Retina (tissue), 1 donor: Measurements from ENCODE around the gene ATXN7L1.
"Not testable (repeated sequence)": the region's sequence is repeated elsewhere in the genome, so short reads cannot be mapped to it uniquely, and the experiment has no call there.

Experiments
- DNase-seq: peaks from one replicate; pipeline ENCODE4 v3.0.0-alpha.2; 2016

The ATXN7L1 gene

DNA sequence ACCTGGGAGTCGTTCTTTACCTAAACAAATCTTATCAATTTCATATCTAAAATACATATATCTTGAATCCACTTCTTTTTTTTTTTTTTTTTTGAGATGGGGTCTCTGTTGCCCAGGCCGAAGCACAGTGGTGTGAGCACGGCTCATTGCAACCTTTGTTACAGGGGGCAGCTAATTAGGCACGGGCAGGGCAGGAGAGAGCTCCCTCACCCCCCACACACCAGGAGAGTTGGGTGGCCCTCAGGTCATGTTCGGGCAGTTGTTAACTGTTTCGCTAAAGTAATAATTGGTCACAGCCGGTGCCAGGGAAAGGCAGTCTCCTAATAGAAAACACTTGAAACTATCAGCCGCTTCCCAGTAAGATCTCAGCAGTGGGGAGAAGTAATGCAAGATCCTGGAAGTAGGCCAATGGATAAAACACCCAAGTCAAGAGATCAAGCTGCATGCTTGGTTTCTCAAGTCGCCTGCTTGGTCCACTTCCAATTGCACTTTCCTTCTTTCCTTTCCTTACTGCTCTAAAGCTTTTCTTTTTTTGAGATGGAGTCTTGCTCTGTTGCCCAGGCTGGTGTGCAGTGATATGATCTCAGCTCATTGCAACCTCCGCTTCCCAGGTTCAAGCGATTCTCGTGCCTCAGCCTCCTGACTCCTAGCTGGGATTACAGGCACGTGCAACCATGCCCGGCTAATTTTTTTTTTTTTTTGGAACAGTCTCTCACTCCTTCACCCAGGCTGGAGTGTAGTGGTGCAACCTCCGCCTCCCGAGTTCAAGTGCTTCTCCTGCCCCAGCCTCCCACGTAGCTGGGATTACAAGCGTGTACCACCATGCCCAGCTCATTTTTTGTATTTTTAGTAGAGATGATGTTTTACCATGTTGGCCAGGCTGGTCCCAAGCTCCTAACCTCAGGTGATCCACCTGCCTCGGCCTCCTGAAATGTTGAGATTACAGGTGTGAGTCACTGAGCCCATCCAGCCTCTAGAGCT, 273.8 kb downstream of the ATXN7L1 start:
- DNase-seq, result no peak

DNA sequence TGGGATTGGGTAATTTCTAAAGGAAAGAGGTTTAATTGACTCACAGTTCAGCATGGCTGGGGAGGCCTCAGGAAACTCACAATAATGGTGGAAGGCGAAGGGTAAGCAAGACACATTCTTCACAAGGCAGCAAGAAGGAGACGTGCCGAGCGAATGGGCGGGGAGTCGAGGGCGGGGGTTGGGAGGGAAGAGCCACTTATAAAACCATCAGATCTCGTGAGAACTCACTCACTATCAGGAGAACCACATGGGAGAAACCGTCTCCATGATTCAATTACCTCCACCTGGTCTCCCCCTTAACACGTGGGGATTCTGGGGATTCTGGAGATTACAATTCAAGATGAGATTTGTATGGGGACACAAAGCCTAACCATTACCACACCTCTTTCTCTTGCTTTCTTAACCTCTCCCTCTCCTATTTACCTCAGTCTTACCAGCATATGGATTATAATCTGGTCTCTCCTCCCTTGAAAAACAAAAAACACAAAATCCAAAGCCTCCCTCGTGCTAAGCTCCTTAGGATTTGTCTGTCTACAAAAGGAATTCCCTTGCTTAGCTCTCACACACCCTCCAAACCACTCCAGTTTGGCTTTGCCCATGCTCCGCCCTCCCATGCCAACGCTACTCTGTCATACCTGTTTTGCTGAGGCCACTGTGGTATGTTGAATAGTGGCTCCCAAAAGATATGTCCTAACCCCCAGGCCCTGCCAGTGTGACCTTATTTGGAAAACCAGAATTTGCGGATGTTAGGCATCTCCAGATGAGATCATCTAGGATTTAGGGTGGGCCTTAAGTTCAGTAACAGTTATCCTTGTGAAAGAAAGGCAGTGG, 275.5 kb downstream of the ATXN7L1 start:
- DNase-seq, result no peak

DNA sequence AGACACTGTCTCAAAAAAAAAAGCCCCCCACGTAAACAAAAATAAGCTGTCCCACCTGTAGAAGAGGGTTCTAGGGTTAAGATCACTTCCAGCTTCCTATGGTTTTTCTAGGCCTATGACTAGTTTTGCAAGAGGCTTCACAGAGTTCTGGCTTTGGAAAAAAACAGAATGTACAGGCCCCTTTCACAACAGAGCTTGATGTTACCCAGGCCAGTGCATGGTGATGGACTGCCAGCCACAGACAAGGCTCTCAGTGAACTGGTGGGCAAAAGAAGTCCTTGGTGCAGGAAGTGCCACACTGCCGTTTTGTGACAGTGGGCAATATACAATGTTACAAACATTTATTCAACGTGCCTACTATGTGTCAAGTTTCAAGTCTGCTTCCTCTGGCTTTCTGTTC, 276.8 kb downstream of the ATXN7L1 start:
- no peak for DNase-seq

DNA sequence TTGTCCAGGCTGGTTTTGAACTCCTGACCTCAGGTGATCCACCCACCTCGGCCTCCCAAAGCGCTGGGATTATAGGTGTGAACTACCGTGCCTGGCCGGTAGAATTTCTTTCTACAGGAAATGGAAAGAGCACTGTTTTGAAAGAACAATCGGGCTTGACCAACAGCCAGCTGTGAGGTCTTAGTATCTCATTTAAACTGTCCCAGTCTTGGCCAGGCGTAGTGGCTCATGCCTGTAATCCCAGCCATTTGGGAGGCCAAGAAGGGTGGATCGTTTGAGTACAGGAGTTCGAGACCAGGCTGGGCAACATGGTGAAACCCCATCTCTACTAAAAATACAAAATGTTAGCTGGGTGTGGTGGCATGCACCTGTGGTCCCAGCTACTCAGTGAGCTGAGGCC, 277.3 kb downstream of the ATXN7L1 start:
- not testable (repeated sequence) for DNase-seq

DNA sequence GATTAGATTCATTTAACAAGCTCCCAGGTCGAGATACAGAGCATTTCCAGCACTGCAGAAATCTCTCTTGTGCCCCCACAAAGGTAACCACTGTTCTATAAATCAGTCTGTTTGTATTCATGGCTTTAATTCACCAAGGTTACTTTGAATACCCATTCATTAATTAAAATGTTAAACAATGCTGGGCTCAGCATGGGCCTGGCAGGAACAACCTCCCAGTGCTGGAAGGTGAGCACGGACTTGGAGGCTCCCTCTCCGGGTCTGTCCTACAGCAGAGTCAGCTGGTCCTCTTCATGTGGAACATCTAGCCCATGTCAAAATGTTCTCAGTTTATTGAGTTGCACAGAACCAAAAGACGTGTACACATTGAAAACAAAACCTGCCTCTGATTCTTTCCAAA, 279.5 kb downstream of the ATXN7L1 start:
- no peak for DNase-seq

DNA sequence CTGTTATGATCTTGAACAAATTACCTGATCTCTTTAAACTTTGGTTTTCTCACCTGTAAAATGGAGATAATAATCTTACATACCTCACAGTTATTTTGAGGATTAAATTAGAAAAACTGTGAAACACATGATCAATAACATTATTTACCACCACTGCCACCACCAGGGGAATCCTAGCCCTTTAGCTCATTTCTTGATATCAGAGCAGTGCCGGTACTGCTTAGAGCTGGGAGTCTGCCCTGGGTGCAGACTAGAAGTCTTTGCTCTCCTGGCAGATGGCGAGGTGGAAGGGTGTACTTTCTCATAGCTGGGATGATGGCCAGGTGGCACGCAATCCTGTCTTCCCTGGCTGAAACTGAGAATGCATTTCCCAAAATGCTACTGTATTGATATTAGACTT, 282.4 kb downstream of the ATXN7L1 start:
- DNase-seq, result no peak

DNA sequence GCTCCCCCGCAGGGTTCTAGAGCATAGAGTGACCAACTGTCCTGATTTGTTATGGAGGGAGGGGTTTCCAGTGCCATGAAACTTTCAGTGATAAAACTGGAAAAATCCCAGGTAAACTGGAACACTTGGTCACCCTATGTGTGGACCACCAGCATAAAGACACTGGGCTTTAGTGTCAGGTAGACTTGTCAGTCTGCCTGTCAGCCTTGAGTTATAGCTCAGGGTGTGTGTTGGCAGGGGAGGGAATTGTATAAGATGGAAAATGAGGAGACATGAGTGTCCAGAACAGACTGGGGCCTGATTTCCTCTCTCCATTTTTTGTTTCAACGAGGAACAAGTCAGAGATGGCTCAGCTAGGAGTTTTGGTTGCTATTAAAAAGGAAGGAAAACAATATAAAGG, 284.9 kb downstream of the ATXN7L1 start:
- DNase-seq, result no peak

DNA sequence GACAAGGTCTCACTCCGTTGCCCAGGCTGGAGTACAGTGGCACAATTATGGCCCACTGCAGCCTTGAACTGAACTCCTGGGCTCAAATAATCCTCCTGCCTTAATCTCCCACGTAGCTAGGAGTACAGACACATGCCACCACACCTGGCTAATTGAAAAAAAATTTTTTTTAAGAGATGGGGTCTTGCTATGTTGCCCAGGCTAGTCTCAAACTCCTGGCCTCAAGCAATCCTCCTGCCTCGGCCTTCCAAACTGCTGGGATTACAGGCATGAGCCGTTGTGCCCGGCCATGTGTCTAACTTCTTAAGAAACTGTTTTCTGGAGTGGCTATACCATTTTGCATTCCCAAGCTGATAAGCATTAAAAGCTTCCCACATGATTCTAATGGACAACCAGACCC, 285.6 kb downstream of the ATXN7L1 start:
- no peak for DNase-seq

DNA sequence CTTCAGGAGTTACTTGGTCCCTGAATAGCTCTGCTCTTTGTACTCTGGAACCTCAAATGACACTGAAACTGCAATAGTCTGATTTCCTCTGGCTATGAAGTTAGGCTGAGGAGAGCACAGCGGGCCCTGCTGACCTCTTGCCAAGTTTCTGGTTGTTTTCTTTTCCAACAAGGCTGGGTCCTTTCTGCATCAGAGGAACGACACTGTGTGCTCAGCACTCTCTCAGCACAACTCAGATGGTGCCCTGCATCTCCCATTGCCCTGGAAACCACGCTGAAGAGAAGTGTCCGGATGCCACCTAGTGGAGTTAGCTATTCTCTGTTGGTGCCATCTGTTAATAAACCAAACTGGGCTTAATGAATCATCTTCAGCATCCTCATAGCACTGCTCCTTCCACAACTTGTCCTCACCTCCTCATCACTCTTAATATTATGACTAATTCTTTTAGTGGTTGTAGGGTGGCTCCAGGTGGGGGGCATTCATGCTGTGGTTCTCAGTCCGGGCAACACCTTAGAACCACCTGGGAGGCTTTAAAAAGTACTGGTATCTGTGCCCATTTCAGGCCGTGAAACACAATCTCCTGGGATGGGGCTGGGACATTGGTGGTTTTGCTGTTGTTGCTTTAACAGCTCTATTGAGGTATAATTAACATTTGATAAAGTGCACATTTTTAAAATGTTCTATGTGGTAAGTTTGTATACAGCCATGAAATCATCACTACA, 286.9 kb downstream of the ATXN7L1 start:
- DNase-seq, result peak; percentile 74

DNA sequence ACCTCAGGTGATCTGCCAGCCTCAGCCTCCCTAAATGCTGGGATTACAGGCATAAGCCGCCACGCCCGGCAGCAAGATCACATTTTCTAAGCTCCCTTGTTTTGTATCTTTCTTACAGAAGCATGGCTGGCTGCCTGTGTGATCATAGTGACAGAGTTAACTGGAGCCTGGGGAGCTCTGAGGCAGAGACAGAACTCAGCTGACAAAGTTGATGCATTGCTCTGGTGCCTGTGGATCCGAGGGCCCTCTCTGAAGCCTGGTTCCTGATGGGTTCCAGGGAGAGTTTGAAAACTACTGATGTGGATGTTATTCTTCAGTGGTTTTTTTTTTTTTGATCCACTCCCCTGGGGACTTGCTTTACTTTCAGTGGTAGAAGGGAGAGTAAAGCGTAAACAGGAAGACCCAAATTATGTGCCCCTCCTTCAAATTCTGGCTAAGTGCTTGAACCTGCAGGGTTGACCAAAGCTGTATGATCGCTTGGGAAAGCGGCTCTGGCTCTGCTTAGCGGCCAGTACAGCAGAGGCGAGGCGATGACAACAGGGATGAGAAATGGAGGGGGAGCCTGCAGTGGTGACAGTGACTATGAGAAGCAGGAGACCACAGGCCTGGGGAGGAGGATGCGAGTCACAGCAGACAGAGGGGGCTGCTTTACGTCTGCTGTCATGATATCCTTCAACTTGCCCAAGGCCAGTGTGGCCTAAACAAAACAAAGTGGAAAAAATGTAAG, 288.3 kb downstream of the ATXN7L1 start:
- DNase-seq, result no peak

DNA sequence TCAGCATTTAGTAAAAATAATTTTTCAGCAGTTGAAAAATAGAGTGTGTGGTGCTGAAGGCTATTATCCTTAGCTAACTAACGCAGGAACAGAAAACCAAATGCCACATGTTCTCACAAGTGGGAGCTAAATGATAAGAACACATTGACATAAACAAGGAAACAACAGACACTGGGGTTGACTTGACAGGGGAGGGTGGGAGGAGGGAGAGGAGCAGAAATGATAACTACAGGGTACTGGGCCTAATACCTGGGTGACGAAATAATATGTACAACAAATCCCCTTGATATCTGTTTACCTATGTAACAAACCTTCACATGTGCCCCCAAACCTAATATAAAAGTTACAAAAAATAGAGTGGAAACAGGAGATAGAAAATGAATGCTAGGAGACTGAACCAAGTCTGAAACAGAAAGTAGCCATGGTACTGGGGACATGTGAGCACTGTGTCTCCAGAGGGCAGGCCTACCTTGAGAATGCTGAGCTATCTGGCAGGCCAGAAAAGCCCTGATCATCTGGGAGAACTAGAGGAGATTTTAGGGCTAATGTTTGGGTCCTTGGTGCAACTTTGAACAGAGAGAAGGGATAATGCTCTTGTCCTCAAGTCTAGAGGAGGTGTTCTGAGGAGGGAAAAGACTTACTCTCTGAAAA, 290.4 kb downstream of the ATXN7L1 start:
- no peak for DNase-seq

DNA sequence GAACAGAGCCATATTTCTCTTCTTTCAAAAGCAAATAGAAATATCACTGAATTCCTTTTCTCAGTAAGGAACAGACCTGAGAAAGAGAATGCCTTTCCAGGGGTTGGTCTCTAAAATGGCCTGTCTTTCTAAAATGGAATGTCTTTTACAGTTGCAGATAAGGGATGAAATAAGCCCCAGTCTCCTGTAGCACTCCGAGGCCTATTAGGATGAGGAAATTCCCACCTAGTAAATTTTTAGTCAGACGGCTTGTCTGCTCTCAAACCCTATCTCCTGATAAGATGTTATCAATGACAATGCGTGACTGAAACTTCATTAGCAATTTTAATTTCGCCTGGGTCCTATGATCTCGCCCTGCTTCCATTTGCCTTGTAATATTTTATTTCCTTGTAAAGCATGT, 292.2 kb downstream of the ATXN7L1 start:
- DNase-seq, result no peak

DNA sequence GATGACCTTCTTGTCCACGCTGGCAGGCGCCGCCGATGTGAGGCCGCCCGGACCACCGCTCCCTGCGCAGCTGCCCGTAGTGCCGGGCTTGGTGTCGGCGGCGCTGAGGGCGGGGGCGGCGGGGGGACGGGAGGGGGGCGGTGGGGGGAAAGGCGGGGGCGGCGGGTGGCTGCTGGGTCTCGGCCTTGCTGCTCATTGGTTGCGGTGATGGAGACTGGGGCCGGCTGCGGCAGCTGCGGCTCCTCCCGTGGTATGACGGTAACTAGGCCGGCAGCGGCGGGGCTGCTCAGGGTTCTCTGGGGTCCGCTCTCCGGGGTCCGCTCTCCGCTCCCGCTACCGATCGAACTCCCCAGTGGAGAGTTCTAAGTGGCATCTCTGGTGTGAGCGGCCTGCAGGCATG, 293.3 kb downstream of the ATXN7L1 start:
- DNase-seq, result peak; percentile 22

DNA sequence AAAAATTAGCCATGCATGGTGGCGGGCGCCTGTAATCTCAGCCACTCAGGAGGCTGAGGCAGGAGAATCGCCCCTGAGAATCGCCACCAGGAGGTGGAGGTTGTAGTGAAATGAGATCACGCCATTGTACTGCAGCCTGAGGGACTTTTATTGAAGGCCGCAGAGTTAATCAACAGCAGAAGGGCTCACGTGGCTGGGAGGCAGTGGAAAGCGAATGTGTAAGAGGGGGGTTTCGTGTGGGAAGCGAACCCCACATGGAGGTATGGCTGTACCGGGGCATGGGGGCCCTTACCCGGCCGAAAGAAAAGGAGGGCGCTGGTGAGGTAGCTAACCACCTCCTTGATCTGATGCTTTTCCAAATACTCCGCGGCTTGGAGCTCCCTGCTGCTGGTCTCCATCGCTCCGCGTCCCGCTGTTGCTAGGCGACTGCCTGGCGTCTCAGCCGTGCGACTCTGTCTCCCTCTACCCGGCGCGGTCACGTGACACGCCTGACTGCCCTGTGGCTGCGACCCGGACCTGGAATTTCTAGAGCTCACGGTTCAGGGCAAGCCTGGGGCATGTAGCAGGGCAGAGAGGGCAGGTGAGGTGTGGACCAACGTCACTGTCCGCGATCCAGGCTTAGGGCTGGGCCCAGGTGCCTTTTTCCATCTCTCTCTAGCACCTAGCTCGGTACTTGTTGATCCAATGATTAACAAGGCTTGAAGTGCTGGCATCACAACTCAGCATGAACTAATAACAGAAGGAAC, 295.2 kb downstream of the ATXN7L1 start, which contains the start of gene EFCAB10:
Gene EFCAB10, minus strand, starts transcription at position 428 of the 746 bp plus-strand sequence. Its CDS starts 30 bp downstream, at position 398.
- peak; percentile 95 for DNase-seq

DNA sequence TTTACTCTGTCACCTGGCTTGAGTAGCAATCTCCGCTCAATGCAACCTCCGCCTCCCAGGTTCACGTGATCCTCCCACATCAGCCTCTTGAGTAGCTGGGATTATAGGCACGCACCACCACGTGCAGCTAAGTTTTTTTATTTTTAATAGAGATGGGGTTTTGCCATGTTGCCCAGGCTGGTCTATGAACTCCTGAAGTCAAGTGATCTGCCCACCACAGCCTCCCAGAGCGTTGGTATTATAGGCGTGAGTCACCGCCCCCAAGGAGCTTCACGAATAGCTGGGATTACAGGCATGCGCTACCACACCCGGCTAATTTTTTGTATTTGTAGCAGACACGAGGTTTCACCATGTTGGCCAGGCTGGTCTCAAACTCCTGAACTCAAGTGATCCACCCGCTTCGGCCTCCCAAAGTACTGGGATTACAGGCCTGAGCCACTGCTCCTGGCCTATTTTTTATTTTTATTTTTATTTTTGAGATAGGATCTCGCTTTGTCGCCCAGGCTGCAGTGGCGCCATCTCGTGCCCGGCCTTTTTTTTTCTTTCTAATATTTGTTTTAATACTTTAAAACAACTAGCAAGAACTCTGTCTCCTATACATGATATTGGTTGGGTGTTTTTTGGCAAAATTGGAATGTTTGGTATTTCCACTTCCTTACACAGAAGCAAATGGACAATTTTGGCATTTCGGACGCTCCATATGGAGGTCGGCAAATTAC, 296.2 kb downstream of the ATXN7L1 start:
- no peak for DNase-seq

DNA sequence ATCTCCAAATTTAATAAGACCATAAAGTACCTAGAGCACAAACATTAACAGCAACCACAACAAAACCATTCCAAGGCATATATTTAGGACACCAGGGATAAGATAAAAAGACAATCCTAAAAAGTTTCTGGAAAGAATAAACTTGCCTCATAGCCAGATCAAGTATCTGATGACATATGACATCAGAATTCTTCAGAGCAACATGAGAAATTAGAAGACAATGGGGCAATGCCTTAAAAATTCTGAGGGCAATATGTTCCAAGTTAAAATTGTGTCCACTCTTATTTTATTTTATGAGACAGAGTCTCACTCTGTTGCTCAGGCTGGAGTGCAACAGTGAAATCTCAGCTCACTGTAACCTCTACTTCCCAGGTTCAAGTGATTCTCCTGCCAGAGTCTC, 297.9 kb downstream of the ATXN7L1 start:
- no peak for DNase-seq

DNA sequence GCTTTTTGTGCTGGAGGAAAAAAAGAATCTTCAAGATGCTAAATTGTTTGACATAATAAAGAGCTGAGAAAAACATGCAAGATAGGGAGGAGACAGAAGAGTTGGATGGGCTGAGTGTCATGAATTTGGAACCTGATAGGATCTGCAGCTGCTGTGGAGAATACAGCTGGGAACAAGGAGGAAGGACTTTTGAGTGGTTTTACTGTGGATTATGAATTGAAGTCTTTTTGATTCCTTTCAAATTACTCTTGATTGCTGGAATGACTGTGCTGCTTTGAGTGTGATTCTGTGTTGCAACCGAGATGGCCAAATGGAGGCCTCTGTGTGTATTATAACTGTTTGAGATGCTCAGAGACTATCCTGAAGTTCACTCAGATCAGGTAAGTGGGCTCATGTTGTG, 299.1 kb downstream of the ATXN7L1 start:
- no peak for DNase-seq

DNA sequence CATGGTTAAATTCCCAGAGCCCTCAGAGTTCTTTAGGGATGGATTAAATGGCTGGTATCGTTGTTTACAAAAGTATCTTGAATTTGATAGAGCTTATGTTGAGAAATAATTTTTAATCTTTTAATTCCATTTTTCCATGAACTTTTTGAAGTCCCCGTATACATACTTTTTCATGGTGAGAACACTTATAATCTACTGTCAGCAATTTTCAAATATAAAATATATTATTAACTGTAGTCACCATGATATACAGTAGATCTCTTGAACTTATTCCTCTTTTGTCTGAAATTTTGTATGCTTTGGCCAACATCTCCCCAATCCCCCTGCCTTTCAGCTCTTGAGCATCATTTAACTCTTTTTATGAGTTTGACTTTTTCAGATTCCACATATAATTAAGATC, 304.5 kb downstream of the ATXN7L1 start:
- no peak for DNase-seq

DNA sequence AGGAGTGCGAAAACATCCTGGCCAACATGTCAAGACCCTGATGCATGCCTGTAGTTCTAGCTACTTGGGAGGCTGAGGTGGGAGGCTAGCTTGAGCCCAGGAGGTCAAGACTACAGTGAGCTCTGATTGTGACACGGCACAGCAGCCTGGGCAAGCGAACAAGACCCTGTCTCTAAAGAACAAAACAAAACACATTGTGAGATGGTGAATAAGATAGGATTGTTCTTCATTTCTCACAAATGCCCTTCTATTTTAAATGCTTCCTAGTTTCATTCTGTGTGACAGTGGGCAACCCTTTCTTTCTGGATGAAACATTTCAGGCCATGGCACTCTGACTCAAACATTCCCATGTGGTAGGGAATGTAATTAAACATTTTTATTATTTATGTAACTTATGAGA, 308.6 kb downstream of the ATXN7L1 start:
- no peak for DNase-seq

DNA sequence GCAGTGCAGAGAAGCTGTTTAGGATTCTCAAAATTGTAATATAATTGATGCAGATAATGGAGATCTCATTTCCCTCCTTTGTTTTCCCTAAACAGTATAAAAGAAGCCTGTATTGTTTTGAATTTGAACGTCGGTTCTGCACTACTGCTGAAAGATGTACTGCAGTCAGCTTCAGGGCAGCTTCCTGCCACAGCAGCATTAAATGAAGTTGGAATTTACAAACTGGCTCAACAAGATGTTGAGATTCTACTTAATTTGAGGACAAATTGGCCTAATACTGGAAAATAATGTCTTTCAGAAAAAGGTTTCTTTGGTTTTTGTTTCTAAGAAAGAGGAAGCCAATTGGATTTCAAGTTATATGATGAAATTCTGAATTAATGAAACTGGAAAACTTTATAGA, 309.4 kb downstream of the ATXN7L1 start:
- no peak for DNase-seq
